Measurements from ENCODE around the gene NUDT16. TPM values are rescaled to one million over a fixed set of nuclear protein-coding genes. Genes with fewer than 3 reads are reported as not detected.

The NUDT16 gene
- total and polyA plus RNA-seq, 2 of the 8 experiments (the other 6 are each of a cell fraction or from before 2014, with no cell fraction given): 8.5 to 19.1 TPM

DNA sequence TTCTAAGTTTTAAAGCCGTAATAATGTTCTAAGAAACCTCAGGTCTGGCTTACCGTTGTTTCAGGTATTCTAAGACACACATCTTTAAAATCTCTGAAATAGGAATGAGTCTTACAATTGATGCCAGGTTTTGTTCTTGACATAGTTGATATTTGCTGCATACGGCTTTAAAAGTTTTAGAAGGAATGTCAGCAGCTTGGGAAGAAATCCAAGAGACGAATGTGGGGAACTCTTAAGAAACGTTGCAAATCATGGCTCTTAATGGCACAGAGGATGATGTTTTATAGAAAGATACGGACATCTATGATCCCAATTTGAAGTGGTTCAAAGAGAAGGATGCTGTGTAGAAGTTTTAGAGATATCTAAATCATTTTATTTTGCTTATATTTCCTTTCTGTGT lies 11.5 kb downstream of the NUDT16 start:
- H3K9me3 ChIP-seq (ENCODE audit: insufficient read depth in 2 of 2, low read depth in 1 of 2, low read length in 1 of 2): no peaks in the 10 kb centered on the region
- no peaks in the 10 kb centered on the region for H3K23me2 ChIP-seq (ENCODE audit: low read depth, low read length)
- H2AFZ ChIP-seq (ENCODE audit: low read length): no peak overlapping the region
- H3K27ac ChIP-seq (ENCODE audit: low read depth, low read length): no peak overlapping the region
- no peak overlapping the region for H4K8ac ChIP-seq (ENCODE audit: extremely low read depth, insufficient read depth, low read length)
- no peak overlapping the region for H4K5ac ChIP-seq (ENCODE audit: insufficient read length, low read depth, low read length)
- H2AK5ac ChIP-seq (ENCODE audit: low read depth, low read length): no peak overlapping the region
- H3K79me1 ChIP-seq (ENCODE audit: low read depth, low read length): no peaks in the 10 kb centered on the region
- no peak overlapping the region for H2BK15ac ChIP-seq (ENCODE audit: low read length)
- CTCF ChIA-PET (ENCODE audit: partially characterized antibody): no interaction called here
- no peaks in the 10 kb centered on the region for H3K36me3 ChIP-seq (ENCODE audit: control insufficient read depth in 2 of 4, insufficient read depth in 4 of 4, low read length in 3 of 4)
- H4K20me1 ChIP-seq (replicated peaks in 1 of 2; ENCODE audit: control insufficient read depth in 1 of 2, insufficient read depth in 2 of 2, low read length in 2 of 2): no peaks in the 10 kb centered on the region
- no peak overlapping the region for H3K23ac ChIP-seq (ENCODE audit: insufficient read length)
- H2BK12ac ChIP-seq (ENCODE audit: low read depth, low read length): no peak overlapping the region
- H3K4me3 ChIP-seq (ENCODE audit: extremely low read depth in 1 of 4, insufficient read depth in 2 of 4, low read depth in 3 of 4, low read length in 4 of 4): no peak overlapping the region
- H3K4me1 ChIP-seq (replicated peaks in 1 of 4; ENCODE audit: control insufficient read depth in 3 of 4, insufficient read depth in 4 of 4, low read length in 3 of 4): no peaks in the 10 kb centered on the region
- no peak overlapping the region for H3K56ac ChIP-seq (replicated peaks; ENCODE audit: insufficient read length, low read depth, low read length)
- no peak overlapping the region for H4K91ac ChIP-seq (replicated peaks; ENCODE audit: insufficient read length, low read length)
- FAIRE-seq: no peak
- H3K9ac ChIP-seq (replicated peaks in 1 of 4; ENCODE audit: extremely low read depth in 1 of 4, low read depth in 3 of 4, low read length in 3 of 4): no peak overlapping the region
- H2BK20ac ChIP-seq (ENCODE audit: low read length): no peak overlapping the region
- POLR2A ChIA-PET (ENCODE audit: partially characterized antibody): interaction anchor here (1.1 kb wide), 1 partner anchor 11 kb away, joined by 3 read pairs; the partner anchor contains the start of gene NUDT16
- H3K4me2 ChIP-seq (ENCODE audit: insufficient read depth in 1 of 2, low read depth in 2 of 2, low read length in 2 of 2): no peak overlapping the region
- H2BK120ac ChIP-seq (replicated peaks; ENCODE audit: low read depth, low read length): no peak overlapping the region
- TF ChIP-seq GABPA (IDR thresholded peaks at IDR 0.05; ENCODE audit: borderline replicate concordance, insufficient read depth, low read length) (no peak), ATF2 (IDR thresholded peaks at IDR 0.05; ENCODE audit: low read length) (no peak), TCF12 (IDR thresholded peaks at IDR 0.05; ENCODE audit: low read depth, low read length) (no peak), TBP (IDR thresholded peaks at IDR 0.05; ENCODE audit: low read depth, low read length) (no peak), CHD2 (IDR thresholded peaks at IDR 0.05; ENCODE audit: low read length) (no peak), BACH1 (IDR thresholded peaks at IDR 0.05; ENCODE audit: low read length) (no peak), CREB1 (IDR thresholded peaks at IDR 0.05) (no peak)
- TF ChIP-seq, protein P1, sequence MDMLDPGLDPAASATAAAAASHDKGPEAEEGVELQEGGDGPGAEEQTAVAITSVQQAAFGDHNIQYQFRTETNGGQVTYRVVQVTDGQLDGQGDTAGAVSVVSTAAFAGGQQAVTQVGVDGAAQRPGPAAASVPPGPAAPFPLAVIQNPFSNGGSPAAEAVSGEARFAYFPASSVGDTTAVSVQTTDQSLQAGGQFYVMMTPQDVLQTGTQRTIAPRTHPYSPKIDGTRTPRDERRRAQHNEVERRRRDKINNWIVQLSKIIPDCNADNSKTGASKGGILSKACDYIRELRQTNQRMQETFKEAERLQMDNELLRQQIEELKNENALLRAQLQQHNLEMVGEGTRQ (IDR thresholded peaks at IDR 0.05; ENCODE audit: low read length): no peak
- H2BK5ac ChIP-seq (ENCODE audit: low read depth, low read length): no peak overlapping the region
- H3K14ac ChIP-seq (ENCODE audit: insufficient read length): no peak overlapping the region
- no peaks in the 10 kb centered on the region for H3K79me2 ChIP-seq (ENCODE audit: control insufficient read depth in 1 of 2, insufficient read depth in 2 of 2, low read length in 2 of 2)
- WGBS, 2 experiments (ENCODE audit: extremely low coverage in 1 of 2, insufficient coverage in 1 of 2, insufficient read length in 1 of 2, insufficient replicate concordance in 2 of 2, low coverage in 1 of 2, low lambda C conversion rate in 2 of 2, missing lambda C conversion rate in 1 of 2): 87% methylated on average over 6 of the region's 6 CpGs; no CpG with 5 or more reads in 1 of the 2 experiments
- H3K18ac ChIP-seq (ENCODE audit: extremely low read depth, low read length): no peak overlapping the region
- no peak for DNase-seq (ENCODE audit: low read depth in 1 of 2, low spot score in 2 of 2)
- no peak overlapping the region for H3K4ac ChIP-seq (replicated peaks; ENCODE audit: insufficient read length, low read depth, low read length)
- H3K27me3 ChIP-seq (replicated peaks in 1 of 4; ENCODE audit: control insufficient read depth in 3 of 4, extremely low read depth in 1 of 4, insufficient read depth in 3 of 4, low read length in 3 of 4): no peaks in the 10 kb centered on the region
